ENCODE results near the gene UCP2. TPM values are rescaled to one million over a fixed set of nuclear protein-coding genes. Genes with fewer than 3 reads are reported as not detected.

UCP2 gene
- total RNA-seq: 100 to 1,000 TPM; 400 to 407 TPM

GRCh38 chr11:73982595-73982989, at the start of gene UCP2:
Gene UCP2 (minus strand): TSS chr11:73982843. CDS start chr11:73978378, 4,465 bp downstream.
- no peaks in the 10 kb centered on the region for H3K27me3 Mint-ChIP-seq
- H3K9me3 Mint-ChIP-seq: no peaks in the 10 kb centered on the region
- H3K27ac Mint-ChIP-seq: peak within 1 kb of the TSS; percentile 98
- ChIA-PET CTCF (interaction anchor here (0.9 to 2.7 kb wide), 5 partner anchors 9 to 26 kb away, joined by 3 to 10 read pairs (median 4); no protein-coding TSS in a partner anchor), POLR2A (interaction anchor here (0.7 to 12.3 kb wide), 16 partner anchors 13 to 510 kb away, joined by 3 to 264 read pairs (median 6); partner anchors contain the start of genes C2CD3, LIPT2, PPME1 and UCP3)
- peaks cover 53% of the 10 kb centered on the region for H3K36me3 Mint-ChIP-seq (ENCODE audit: low read depth)
- peaks cover 53% of the 10 kb centered on the region for H3K4me1 Mint-ChIP-seq
- H3K4me3 Mint-ChIP-seq: peak within 1 kb of the TSS; percentile 96
- peak; percentile 90 for DNase-seq

GRCh38 chr11:74030723-74031676, 48.4 kb upstream of the UCP2 start:
- peaks cover 44% of the 10 kb centered on the region for H3K4me1 Mint-ChIP-seq
- H3K36me3 Mint-ChIP-seq (ENCODE audit: low read depth): peaks cover 45% of the 10 kb centered on the region
- peak overlapping the region; percentile 42 for H3K4me3 Mint-ChIP-seq
- no peaks in the 10 kb centered on the region for H3K9me3 Mint-ChIP-seq
- no peak for DNase-seq
- H3K27me3 Mint-ChIP-seq: no peaks in the 10 kb centered on the region
- H3K27ac Mint-ChIP-seq: peak overlapping the region; percentile 69
- CTCF ChIA-PET: interaction anchor here (1.0 kb wide), 1 partner anchor 51 kb away, joined by 3 read pairs; no protein-coding TSS in a partner anchor
- POLR2A ChIA-PET: interaction anchor here (0.6 to 1.7 kb wide), 7 partner anchors 19 to 57 kb away, joined by 3 to 7 read pairs (median 4); partner anchors contain the start of gene UCP2

GRCh38 chr11:74025467-74026166, 43.0 kb upstream of the UCP2 start:
- CTCF ChIA-PET: no interaction called here

GRCh38 chr11:74024261-74025029, 41.8 kb upstream of the UCP2 start:
- CTCF ChIA-PET: no interaction called here
- POLR2A ChIA-PET: no interaction called here
- no peak overlapping the region for H3K4me3 Mint-ChIP-seq
- peaks cover 48% of the 10 kb centered on the region for H3K4me1 Mint-ChIP-seq
- peaks cover 44% of the 10 kb centered on the region for H3K36me3 Mint-ChIP-seq (ENCODE audit: low read depth)
- no peaks in the 10 kb centered on the region for H3K9me3 Mint-ChIP-seq
- H3K27ac Mint-ChIP-seq: peak overlapping the region; percentile 71
- peak; percentile 62 for DNase-seq
- H3K27me3 Mint-ChIP-seq: no peaks in the 10 kb centered on the region

More at GRCh38 chr11:74025467-74026166, 43.0 kb upstream of the UCP2 start:
- Mint-ChIP-seq H3K27ac (peak overlapping the region; percentile 75), H3K9me3 (no peaks in the 10 kb centered on the region), H3K27me3 (no peaks in the 10 kb centered on the region), H3K4me3 (no peak overlapping the region), H3K4me1 (peaks cover 60% of the 10 kb centered on the region), H3K36me3 (ENCODE audit: low read depth) (peaks cover 41% of the 10 kb centered on the region)
- no peak for DNase-seq
- POLR2A ChIA-PET: interaction anchor here (1.1 to 1.5 kb wide), 3 partner anchors 9 to 21 kb away, joined by 3 to 5 read pairs (median 4); no protein-coding TSS in a partner anchor

- Mint-ChIP-seq H3K27me3 (no peaks in the 10 kb centered on the region), H3K4me1 (peaks cover 45% of the 10 kb centered on the region), H3K9me3 (no peaks in the 10 kb centered on the region), H3K27ac (no peak overlapping the region), H3K36me3 (ENCODE audit: low read depth) (peaks cover 38% of the 10 kb centered on the region), H3K4me3 (no peak overlapping the region)
- ChIA-PET POLR2A (no interaction called here), CTCF (no interaction called here)
- DNase-seq: no peak
Measured at GRCh38 chr11:74023276-74023675, 40.6 kb upstream of the UCP2 start.

GRCh38 chr11:74022546-74022945, 39.9 kb upstream of the UCP2 start:
- Mint-ChIP-seq H3K9me3 (no peaks in the 10 kb centered on the region), H3K4me1 (peaks cover 43% of the 10 kb centered on the region), H3K36me3 (ENCODE audit: low read depth) (peaks cover 40% of the 10 kb centered on the region), H3K4me3 (no peak overlapping the region), H3K27me3 (no peaks in the 10 kb centered on the region), H3K27ac (no peak overlapping the region)
- ChIA-PET CTCF (no interaction called here), POLR2A (no interaction called here)
- no peak for DNase-seq

GRCh38 chr11:74021998-74022397, 39.4 kb upstream of the UCP2 start:
- no peaks in the 10 kb centered on the region for H3K27me3 Mint-ChIP-seq
- ChIA-PET CTCF (no interaction called here), POLR2A (no interaction called here)
- no peak for DNase-seq
- H3K27ac Mint-ChIP-seq: no peak overlapping the region
- peaks cover 45% of the 10 kb centered on the region for H3K36me3 Mint-ChIP-seq (ENCODE audit: low read depth)
- no peak overlapping the region for H3K4me3 Mint-ChIP-seq
- peaks cover 45% of the 10 kb centered on the region for H3K4me1 Mint-ChIP-seq
- no peaks in the 10 kb centered on the region for H3K9me3 Mint-ChIP-seq

GRCh38 chr11:74020539-74020938, 37.9 kb upstream of the UCP2 start:
- peaks cover 50% of the 10 kb centered on the region for H3K36me3 Mint-ChIP-seq (ENCODE audit: low read depth)
- DNase-seq: no peak
- CTCF ChIA-PET: interaction anchor here (1.6 kb wide), 1 partner anchor 36 kb away, joined by 3 read pairs; no protein-coding TSS in a partner anchor
- H3K27ac Mint-ChIP-seq: no peak overlapping the region
- no peaks in the 10 kb centered on the region for H3K9me3 Mint-ChIP-seq
- POLR2A ChIA-PET: interaction anchor here (0.9 to 2.9 kb wide), 6 partner anchors 9 to 40 kb away, joined by 3 to 11 read pairs (median 4); partner anchors contain the start of gene UCP2
- peaks cover 49% of the 10 kb centered on the region for H3K4me1 Mint-ChIP-seq
- no peaks in the 10 kb centered on the region for H3K27me3 Mint-ChIP-seq
- no peak overlapping the region for H3K4me3 Mint-ChIP-seq

- peaks cover 51% of the 10 kb centered on the region for H3K36me3 Mint-ChIP-seq (ENCODE audit: low read depth)
- no peak overlapping the region for H3K4me3 Mint-ChIP-seq
- DNase-seq: peak; percentile 46
- H3K9me3 Mint-ChIP-seq: no peaks in the 10 kb centered on the region
- CTCF ChIA-PET: interaction anchor here (1.0 to 1.6 kb wide), 2 partner anchors 36 to 40 kb away, joined by 3 to 4 read pairs; no protein-coding TSS in a partner anchor
- H3K27ac Mint-ChIP-seq: no peak overlapping the region
- peaks cover 50% of the 10 kb centered on the region for H3K4me1 Mint-ChIP-seq
- POLR2A ChIA-PET: interaction anchor here (2.2 to 2.9 kb wide), 3 partner anchors 9 to 38 kb away, joined by 11 to 22 read pairs (median 11); partner anchors contain the start of gene UCP2
- H3K27me3 Mint-ChIP-seq: no peaks in the 10 kb centered on the region
Measured at GRCh38 chr11:74019860-74020259, 37.2 kb upstream of the UCP2 start.

- Mint-ChIP-seq H3K4me1 (peaks cover 52% of the 10 kb centered on the region), H3K27me3 (no peaks in the 10 kb centered on the region), H3K9me3 (no peaks in the 10 kb centered on the region), H3K27ac (no peak overlapping the region), H3K36me3 (ENCODE audit: low read depth) (peaks cover 54% of the 10 kb centered on the region), H3K4me3 (no peak overlapping the region)
- CTCF ChIA-PET: interaction anchor here (1.0 to 1.6 kb wide), 2 partner anchors 35 to 39 kb away, joined by 3 to 4 read pairs; no protein-coding TSS in a partner anchor
- POLR2A ChIA-PET: interaction anchor here (2.2 to 2.9 kb wide), 3 partner anchors 8 to 37 kb away, joined by 11 to 22 read pairs (median 11); partner anchors contain the start of gene UCP2
- DNase-seq: no peak
Measured at GRCh38 chr11:74019104-74019738, 36.6 kb upstream of the UCP2 start.

GRCh38 chr11:74018331-74019005, 35.8 kb upstream of the UCP2 start:
- H3K27ac Mint-ChIP-seq: no peak overlapping the region
- no peaks in the 10 kb centered on the region for H3K27me3 Mint-ChIP-seq
- ChIA-PET POLR2A (interaction anchor here (1.3 to 2.9 kb wide), 3 partner anchors 7 to 37 kb away, joined by 4 to 22 read pairs (median 11); partner anchors contain the start of gene UCP2), CTCF (interaction anchor here (1.0 kb wide), 1 partner anchor 38 kb away, joined by 4 read pairs; no protein-coding TSS in a partner anchor)
- no peak for DNase-seq
- H3K9me3 Mint-ChIP-seq: no peaks in the 10 kb centered on the region
- no peak overlapping the region for H3K4me3 Mint-ChIP-seq
- H3K4me1 Mint-ChIP-seq: peaks cover 51% of the 10 kb centered on the region
- peaks cover 52% of the 10 kb centered on the region for H3K36me3 Mint-ChIP-seq (ENCODE audit: low read depth)
